Globus pallidus (tissue), 1 donor: Measurements from ENCODE around the gene SLC38A3.
A peak's percentile ranks its signal among the peaks of the same experiment; 100 is the strongest.

Experiments
- DNase-seq: peaks from one replicate; pipeline ENCODE4 v3.0.0-alpha.2; 2015; ENCODE audit warnings: low spot score

Gene SLC38A3

DNA sequence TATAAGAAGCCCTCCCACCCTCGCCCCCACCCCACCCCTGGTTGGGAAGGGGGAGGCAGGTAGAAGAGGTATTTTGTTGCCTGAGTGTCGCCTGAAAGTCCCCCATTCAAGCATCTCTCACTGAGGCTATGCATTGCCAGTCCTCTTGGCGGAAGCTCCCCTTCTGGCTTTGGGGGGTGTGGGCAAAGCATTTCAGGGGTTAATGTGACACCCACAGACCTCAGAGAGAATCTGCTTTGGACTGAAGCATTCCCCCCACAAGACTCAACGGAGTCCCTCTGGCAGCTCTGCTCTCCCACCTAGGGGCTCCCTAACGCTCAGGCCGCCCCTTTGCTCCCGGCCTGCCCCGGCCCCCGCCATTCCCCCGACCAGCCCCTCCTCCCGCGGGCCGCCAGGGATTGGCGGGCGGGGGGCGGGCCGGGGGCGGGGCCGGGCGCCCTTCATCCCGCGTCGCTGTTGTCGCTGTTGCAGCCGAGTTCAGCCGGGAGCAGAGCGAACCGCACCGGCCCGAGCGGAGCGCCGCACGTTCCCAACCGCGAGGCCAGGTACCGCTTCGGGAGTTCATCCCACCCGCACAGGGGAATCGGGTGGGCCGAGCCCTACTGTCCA is at the start of gene SLC38A3:
SLC38A3 (plus strand) TSS at position 468 of the 609 bp plus-strand sequence. CDS start 8,929 bp downstream, outside the sequence.
- peak; percentile 49 for DNase-seq

DNA sequence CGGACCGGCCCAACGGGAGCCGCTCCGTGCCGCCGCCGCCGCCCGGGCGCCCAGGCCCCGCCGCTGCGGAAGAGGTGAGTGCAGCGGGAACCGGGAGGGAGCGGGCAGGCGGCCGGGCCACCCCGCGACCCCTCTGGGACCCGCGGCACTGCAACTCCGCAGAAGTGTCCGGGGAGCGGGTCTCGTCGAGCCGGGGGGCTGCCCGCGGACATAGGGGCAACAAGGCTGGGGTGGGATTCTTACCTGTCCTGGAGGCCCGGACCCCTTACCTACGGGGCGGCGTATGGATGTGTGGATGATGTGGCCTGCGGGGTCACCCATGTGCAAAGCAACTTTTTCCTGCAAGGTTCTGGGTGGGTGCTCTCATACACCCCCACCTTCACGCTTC is 49.6 kb upstream of the SLC38A3 start:
- DNase-seq = no peak

DNA sequence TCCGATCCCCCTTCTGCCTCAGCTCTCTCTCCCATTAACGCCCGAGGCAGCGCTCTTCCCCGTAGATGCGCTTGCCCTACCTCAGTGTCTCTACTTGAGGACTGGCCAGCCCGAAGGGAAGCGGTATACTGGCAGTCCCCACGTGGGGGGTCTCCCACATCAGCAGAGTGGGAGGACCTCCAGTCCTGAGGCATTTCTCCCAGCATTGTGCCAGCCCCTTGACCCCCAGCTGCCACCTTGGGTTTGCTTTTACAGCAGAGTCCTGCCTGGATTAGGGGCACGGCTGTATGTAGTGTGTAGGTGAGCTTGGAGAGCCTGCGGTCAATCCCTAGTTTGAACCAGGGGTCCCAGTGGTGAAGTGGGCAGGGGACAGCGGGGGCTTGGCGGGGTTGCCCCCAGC is 49.2 kb upstream of the SLC38A3 start:
- DNase-seq = no peak

DNA sequence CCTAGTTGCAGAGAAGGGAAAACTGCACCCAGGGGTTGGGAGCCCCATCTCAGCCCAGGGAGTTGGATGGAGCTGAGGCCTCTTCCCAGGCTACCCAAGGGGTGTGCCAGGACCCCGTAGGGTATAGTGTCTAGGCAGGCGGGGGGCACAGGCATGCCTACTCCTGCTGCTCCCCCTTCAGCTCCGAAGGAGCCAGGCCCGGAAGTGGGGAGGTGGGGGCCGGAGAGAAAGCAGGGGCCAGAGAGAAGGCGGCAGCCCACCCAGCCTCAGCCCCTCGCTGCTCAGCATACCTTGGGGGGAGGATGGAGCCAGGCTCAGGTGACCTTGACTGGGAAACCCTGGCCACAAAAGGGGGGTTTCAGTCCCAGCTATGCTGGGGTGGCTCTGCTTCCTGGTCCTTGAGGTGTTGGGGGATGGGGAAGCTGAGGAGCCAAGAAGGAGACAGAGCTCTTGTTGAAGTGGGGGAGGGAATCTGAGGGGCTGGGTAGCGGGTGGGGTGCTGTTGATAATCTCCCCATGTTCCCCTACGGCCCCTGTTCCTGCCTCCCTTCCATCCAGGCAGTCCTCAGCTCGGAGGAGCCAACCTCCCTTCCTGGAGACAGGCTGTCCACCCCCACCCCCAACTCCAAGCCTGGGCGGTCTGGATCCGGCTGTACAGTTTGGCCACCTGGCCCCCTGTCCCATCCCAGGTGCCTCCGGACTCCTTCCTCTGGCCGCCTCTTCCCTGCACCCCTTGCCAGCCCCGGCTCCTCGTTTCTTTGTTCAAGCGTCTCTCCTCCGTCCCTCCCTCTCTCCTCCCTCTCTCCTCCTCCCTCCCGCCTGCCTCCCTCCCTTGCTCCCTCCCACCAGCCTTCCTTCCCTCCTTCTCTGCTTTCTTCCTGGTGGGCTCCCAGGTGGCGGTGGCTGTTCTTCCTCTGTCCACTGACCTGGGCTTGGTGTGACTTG is 48.2 kb upstream of the SLC38A3 start:
- DNase-seq = no peak

DNA sequence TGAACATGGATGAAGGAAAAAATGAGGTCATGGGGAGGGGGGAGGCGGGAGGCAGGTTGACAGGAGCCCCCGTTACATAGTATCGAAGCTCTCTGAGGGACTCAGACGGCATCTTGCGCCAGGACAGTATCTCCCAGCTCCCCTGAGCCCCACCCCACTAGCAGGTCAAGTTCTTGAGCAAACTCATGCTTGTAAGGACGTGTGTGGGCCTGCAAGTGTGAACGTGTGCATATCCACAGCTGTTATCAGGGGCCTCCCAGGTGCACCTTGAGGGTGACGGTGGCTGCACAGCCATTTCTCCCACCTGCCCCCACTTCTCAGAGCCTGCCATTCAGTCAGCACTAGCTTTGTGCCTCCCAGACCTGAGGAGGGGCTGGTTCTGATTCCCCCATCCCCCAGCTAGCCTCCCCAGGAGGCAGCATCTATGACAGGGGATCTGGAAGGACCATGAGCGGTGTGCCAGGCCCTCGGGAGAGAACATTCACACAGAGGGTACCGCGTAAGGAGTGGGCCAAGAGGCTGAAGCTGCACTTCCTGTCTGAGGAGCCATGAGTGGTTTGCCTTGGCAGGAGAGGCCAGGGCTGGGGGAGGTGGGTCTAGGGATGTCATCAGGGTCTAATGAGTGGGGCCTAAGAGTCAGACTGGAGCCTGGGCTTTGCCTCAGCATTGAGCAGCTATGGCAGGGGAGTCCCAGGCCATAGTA is 47.1 kb upstream of the SLC38A3 start:
- no peak for DNase-seq

DNA sequence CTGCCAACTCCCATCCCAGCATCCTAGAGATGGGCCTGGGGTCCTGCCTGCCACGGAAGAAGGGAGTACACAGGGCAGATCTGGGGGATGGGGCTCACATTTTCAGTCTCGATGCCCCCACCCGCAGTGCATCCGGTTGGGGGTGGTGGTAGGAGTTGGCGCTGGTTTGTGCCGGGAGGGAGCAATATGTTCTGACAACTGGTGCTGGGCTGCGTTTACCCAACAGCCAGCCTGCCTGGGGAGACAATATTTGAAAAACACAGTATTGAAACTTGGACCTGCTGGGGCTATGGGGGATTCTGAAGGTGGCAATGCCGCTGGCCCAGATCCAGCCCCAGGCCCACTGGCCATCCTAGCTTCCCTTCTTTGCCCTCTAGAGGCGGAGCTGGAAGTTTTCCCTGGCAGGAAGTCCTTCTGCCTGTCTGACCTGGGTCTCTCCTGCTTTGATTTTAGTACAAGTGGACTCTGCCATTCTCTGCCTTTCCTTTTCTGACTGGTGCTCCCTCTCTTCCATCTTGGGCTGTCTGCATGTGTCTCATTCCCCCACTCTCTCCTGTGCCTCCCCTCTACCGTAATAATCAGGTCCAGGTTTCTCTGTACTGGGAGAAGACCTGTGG is 46.4 kb upstream of the SLC38A3 start:
- no peak for DNase-seq

DNA sequence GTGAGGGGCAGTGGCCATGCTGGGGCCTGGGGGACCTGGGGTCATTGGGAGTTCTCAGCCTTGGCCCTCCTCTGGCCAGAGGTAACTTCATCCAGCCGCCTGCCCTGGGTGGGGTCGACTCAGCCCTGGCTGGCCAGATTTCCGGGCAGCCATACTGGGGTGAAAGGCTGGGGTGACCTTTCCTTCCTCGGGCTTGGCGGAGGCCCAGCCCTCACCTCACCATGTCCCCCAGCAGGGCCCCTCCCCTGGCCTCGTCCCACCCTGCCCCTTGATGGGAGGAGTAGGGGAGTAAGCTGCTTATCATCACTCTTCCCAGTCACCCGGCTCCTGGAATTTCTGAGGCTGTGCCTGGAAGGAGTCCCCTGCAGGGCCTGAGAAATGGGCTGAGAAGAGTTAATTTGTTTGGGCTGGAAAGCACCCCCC is 44.5 kb upstream of the SLC38A3 start:
- no peak for DNase-seq

DNA sequence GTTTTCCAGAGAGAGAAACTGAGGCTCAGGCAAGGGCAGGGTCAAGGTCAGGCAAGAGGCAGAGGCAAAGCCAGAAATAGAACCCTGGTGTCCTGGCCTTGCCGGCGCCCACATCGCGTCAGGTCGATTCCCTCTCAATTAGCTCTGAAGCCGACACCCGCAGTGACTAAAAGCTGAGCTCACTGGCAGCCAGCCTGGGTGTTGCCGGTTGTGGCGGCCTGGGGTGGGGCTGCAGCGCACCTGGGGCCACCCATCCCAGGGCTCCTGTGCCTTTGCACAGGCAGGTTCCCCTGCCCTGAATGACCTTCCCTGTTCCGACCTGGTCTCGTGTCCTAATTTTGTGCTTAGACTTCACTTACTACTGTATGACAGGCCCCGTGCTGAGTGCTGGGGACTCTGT is 43.8 kb upstream of the SLC38A3 start:
- DNase-seq = no peak

DNA sequence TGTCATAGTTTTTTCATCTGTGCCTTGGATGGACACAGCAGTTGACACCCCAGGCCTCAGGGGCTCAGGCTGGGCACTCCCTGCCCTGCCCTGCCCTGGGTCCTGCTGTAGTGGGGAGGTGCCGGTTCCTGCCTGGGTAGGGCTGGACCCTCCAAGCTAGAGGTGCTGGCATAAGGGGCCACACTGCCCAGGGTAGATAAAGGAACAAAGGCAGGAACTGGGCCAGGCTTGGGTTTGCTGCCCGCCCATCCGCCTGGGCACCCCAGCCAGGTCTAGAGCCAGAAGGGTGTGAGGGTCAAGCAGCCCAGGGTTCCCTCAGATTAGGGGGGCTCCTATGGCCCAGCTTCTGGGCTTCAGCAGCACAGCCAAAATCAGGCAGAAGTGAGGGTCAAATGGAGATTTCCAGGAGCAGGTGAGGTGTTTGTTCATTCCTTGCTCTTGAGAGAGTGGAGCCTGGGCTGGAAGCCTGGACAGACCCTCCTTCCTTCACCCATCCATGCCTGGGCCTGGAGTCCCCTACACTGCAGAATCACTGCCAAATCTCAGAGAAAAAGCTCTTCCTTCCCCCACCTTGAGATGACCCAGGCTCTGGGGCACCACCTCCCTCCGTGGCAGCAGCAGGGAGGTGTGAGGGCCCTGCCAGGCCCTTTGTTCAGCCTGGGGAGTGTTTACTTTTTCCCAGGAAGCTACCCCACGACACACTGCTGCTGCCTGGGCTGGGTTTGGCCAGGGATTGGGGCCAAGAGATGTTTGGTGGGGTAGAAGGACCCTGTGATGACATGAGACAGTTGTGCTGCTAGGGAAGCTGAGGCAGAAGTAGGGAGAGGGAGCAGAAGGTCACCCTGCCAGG is 42.8 kb upstream of the SLC38A3 start:
- DNase-seq = no peak

DNA sequence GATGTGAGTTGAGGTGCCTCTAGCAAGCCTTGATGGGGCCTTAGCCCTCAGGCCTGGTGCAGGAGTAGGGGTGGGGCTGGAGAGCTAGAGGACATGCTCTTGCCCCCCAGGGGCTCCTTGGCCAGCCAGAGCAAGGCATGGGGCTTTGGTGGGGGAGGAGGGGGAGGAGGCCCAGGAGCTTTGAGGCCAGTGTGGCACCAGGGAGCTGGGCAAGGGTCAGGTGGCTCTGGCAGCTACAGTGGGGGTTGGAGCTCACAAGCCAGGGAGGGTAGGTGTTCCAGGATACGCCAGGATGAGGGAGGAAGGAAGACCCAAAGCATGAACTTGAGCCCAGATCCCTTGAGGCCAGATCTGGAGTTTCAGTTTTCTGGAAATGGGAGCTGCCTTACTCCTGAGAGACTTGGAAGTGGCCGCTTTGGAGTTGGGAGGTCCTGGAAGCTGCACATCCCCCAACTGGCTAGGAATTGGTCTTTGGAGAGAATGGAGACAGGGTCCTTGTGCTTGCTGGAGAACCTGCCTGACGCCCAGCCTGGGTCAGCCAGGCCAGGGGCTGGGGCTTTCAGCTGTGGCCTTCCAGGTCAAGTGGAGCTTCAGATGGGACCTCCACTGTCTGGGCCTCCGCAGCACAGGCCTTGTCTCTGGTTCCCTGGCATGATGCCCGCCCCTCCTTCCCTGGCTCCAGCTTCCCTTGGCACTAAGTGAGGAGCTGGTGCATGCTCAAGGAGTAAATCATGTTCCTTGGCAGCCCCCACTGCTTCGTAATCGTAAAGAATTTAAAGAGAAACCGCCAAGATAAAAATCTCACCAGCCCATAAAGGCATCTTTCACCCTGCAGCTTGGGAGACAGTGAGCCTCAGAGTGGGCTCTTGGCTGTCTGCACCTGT is 41.3 kb upstream of the SLC38A3 start:
- DNase-seq = no peak

DNA sequence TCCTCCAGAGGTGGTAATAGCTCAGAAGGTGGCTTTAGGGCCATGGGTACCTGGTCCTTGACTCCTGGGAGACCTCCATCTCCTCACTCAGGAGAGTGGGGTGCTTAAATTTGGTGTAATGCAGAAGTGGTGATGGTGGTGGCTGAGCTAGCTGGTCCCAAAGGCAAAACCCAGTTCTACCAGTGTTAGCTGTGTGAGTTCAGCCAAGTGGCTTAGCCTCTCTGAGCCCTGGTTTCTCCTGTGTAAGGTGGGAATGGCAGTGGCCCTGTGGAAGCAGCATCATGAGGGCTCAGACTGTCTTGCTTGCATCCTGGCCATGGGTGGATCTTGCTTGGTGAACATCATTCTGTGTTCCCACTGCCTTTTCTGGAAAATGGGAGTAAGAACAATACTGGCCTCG is 40.6 kb upstream of the SLC38A3 start:
- no peak for DNase-seq

DNA sequence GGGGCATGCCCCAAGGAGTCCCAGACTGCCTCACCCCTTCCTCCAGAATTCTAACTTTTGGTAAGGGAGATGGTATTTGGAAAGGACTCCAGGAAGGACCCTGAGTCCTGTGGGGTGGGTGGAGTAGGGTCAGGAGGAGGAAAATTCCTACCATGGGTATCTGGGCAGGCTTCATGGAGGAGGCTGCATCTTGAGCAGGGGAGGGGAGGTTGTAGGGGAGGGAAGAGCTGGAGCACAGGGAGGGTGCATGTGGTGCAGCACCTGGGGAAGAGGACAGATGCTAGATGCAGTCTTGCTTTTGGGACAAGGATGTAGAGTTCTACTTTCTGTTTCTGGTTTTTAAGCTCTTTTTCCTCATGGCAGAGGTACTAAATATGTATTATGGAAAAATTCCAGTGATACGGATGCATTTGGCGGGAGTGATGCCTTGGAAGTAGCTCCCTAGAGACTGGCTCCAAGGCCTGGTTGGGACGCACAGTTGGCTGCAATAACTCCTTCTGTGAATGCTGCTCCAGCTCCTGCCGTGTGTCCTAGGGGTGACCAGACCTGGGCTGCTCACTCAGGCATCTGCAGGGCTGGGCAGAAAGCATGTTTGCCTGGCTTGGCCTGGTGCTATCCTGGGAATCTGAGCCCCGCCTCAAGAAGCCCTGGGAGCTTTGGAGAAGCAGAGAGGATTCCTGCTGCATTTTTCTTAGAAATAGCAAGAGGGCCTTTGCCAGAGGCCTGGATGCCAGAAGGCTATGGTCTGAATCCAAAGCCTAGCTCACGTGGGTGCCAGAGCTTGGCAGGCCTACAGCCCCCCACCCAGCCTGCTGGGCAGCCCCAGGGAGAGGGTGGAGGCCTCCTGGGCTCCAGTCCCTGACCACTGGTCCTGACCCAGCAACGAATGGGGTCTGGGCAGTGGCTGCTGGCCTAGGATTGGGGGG is 39.8 kb upstream of the SLC38A3 start:
- DNase-seq = peak; percentile 50

DNA sequence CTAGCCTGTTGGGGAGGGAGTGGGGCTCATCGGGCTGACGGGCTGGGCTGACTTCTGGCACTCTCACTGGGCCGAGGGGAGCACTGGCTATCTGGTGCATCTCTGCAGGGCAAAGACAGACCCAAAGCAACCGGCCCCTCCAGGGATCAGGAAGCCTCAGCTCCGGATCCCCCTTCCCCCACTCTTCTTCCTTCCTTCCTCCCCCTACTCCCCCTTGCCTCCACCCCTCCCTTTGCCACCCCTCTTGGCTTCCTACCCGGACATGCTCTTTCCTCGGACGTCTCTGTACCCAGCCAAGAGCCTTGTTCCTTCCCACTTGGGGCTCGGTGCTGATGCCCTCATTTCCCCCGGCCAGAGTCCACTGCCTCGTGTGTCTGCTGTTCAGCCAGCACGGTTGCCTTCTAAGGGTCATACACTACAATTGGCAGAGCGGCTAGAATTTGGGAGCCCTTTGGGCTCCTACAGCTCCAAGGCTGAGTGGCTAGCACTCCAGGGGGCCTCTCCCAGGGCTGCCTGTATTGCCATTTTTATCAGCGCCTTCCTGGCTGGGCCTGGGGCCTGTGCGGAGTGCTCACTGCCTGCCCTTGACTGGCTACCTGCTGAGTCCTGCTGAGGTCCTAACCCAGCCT is 39.0 kb upstream of the SLC38A3 start:
- DNase-seq = peak; percentile 40

DNA sequence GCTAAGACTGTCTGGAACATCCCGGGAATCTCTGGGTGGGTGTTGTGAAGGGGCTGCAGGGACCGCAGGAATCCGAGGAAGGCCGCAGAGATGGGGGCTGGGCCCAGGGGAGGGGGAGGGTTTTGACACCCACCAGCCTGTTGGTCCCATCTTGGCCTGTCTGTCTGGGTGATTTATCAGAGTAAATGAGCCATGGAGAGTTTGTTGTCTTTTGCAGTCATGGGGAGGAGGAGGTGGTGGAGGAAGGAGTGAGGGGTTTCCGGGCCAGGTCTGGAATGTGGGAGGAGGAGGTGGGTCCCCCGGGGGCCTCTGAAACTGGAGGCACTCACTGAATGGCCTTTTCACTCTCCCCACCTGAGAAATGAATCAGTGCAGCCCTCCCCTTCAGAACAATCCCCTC is 38.5 kb upstream of the SLC38A3 start:
- DNase-seq = no peak

DNA sequence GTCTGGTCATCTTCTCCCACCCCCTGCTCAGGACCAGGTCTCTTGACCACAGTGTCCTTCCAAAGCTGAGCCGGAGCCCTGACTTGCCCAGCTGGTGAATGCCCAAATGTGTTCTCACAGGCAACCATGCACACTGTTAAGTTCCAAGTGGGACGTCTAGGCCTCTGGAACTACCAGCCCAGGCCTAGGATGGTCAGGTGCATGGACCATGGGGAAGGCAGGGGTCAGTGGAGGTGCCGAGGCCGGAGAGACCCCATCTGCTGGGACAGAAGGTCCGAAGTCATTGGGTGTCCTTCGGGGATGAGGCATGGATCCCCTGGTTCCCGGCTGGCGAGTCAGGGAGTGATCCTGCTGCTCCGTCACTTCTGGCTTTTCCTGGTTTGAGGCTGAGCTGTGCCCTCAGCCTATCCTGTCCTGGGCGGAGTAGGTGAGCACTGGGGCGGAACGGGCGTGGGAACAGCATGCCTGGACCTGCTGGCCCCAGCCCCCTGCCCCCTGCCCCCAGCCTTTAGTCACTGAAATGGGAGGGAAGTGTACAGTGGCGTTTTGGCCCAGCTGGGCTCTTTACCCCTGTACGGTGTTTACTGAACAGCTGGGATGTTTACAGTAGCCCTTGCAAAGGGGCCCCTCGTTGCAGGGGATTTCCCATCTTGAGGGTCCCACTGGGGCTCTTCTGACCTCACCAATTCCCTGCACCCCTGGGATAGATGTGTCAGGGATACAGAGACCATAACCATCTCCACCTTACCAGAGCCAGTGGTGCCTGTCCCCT is 37.8 kb upstream of the SLC38A3 start:
- no peak for DNase-seq

DNA sequence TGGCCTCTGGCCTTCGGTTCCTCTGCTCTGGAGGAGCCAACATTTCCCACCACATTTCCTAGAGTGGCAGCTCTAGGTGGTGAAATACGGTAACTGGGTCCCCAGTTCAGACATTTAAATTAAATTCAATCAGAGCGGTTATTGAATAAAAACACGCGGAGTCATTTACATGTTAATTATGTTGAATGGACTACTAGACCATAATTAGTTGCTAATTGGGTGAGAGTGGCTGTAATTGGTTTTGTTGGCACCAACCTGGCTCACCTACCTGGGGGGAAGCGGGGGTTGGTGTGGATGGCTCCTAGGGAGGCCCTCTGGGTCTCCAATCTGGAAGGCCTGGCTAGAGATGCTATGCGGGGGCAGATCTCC is 37.2 kb upstream of the SLC38A3 start:
- no peak for DNase-seq

DNA sequence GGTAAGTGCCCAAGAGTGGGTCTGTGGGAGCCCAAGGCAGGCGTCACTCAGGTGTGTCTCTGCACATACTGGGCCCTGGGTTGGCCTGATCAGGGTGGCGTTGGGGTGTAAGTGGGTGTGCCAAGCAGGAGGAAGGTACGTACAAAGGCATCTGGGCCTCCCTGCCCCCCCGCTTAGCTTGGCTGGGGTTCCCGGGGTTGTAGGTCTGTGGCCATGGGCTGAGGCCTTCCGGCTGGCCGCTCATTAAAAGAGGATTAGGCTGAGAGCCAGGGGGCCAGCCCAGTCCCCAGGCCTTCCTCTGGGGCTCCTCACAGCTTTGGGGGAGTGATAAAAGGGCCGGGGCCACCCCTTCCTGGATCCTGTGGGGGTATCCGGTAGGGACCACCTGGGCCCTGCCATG is 36.7 kb upstream of the SLC38A3 start:
- no peak for DNase-seq

DNA sequence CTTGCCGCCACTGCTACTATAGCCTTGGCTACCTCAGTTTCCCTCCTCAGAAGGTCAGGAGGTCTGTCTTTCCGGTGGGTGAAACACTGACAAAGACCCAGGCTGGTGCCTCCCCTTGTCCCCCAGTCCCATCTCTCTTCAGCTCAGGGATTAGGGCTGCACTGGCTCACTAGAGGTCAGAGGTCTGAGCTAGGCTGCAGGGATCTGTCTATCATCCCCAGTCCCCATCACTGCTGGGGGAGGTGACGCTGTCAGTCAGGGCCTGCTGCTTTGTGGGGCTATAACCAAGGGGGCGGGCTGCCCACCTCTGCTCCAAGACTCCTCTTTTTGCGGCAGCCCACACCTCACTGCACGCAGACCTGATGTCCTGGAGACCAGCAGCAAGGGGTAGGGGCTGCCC is 36.3 kb upstream of the SLC38A3 start:
- no peak for DNase-seq
